Muscle of leg (tissue), 11 donors: Measurements from ENCODE around the gene TENT5C. TPM values are rescaled to one million over a fixed set of nuclear protein-coding genes. Genes with fewer than 3 reads are reported as not detected.

Experiments used
- DNase-seq: peaks from one replicate; pipeline ENCODE4 v3.0.0; 2013
- H3K27ac ChIP-seq: one replicate; pipeline ENCODE4 v1.5.1; 2013; ENCODE audit warnings: mild to moderate bottlenecking, low read length, control low read depth
- H3K27me3 ChIP-seq: one replicate; pipeline ENCODE4 v1.6.1; 2013; ENCODE audit warnings: low read length; ENCODE audit not compliant: control insufficient read depth, insufficient read depth
- H3K36me3 ChIP-seq: one replicate; pipeline ENCODE4 v1.6.1; 2013; ENCODE audit warnings: low read length; ENCODE audit not compliant: control insufficient read depth, insufficient read depth
- H3K4me1 ChIP-seq: one replicate; pipeline ENCODE4 v1.6.1; 2013; ENCODE audit warnings: low read length; ENCODE audit not compliant: control insufficient read depth, insufficient read depth
- H3K4me3 ChIP-seq: one replicate; pipeline ENCODE4 v1.5.1; 2013; ENCODE audit warnings: low read length, control low read depth
- H3K9me3 ChIP-seq: replicated peaks from 2 replicates; pipeline ENCODE4 v1.6.1; 2013; ENCODE audit warnings: low read depth, low read length; ENCODE audit not compliant: control insufficient read depth
- WGBS: methylation state at CpG from one replicate; pipeline ENCODE4 v1.1.5; 2013; ENCODE audit warnings: missing lambda C conversion rate; ENCODE audit not compliant: insufficient coverage; 5-methylcytosine and 5-hydroxymethylcytosine counted together
- polyA plus RNA-seq, 8 donors: library from polyadenylated mRNA; unstranded; fragments of 120-200 nt; gene quantifications; one replicate each; pipeline versions ENCODE4 v1.2.1 to v1.2.3, GENCODE V29; 2013; ENCODE audit warnings: inconsistent platforms in 1 of 8, low replicate concordance in 1 of 8; ENCODE audit not compliant: insufficient read length in 8 of 8, insufficient read depth in 1 of 8
- total RNA-seq: library from RNA; stranded (reverse); fragments of 120-200 nt; gene quantifications from one replicate; pipeline ENCODE4 v1.2.4, GENCODE V29; 2013

The TENT5C gene
- total and polyA plus RNA-seq, 9 donors = 1.9 to 6.6 (median 3.8) TPM

- no peaks in the 10 kb centered on the region for H3K4me1 ChIP-seq
- no peak overlapping the region for H3K27ac ChIP-seq
- H3K27me3 ChIP-seq = peaks cover 5% of the 10 kb centered on the region
- H3K4me3 ChIP-seq = no peak overlapping the region
- no peak for DNase-seq
- 78% methylated on average over 5 of the region's 7 CpGs for WGBS
- H3K36me3 ChIP-seq = no peaks in the 10 kb centered on the region
- H3K9me3 ChIP-seq = no peaks in the 10 kb centered on the region
These were observed 27.6 kb downstream of the TENT5C start for GRCh38 chr1:117633423-117633822.

- 96% methylated on average over 5 of the region's 5 CpGs for WGBS
- H3K36me3 ChIP-seq = no peaks in the 10 kb centered on the region
- H3K4me1 ChIP-seq = no peaks in the 10 kb centered on the region
- H3K27ac ChIP-seq = no peak overlapping the region
- peaks cover 5% of the 10 kb centered on the region for H3K27me3 ChIP-seq
- H3K4me3 ChIP-seq = no peak overlapping the region
- H3K9me3 ChIP-seq = no peaks in the 10 kb centered on the region
- DNase-seq = no peak
These were observed 28.1 kb downstream of the TENT5C start for GRCh38 chr1:117633936-117634335.

GRCh38 chr1:117634631-117635030, 28.8 kb downstream of the TENT5C start:
- WGBS = 81% methylated on average over 3 of the region's 3 CpGs
- DNase-seq = no peak
- Histone ChIP-seq H3K4me3 (no peak overlapping the region), H3K27me3 (peaks cover 5% of the 10 kb centered on the region), H3K4me1 (no peaks in the 10 kb centered on the region), H3K36me3 (no peaks in the 10 kb centered on the region), H3K27ac (no peak overlapping the region), H3K9me3 (no peaks in the 10 kb centered on the region)

- no peak for DNase-seq
- H3K27me3 ChIP-seq = peaks cover 5% of the 10 kb centered on the region
- no peaks in the 10 kb centered on the region for H3K4me1 ChIP-seq
- H3K4me3 ChIP-seq = no peak overlapping the region
- no peaks in the 10 kb centered on the region for H3K36me3 ChIP-seq
- H3K9me3 ChIP-seq = no peaks in the 10 kb centered on the region
- 90% methylated on average over 2 of the region's 3 CpGs for WGBS
- H3K27ac ChIP-seq = no peak overlapping the region
These were observed 30.0 kb downstream of the TENT5C start for GRCh38 chr1:117635805-117636204.

GRCh38 chr1:117636637-117637425, 31.0 kb downstream of the TENT5C start:
- no peaks in the 10 kb centered on the region for H3K4me1 ChIP-seq
- H3K4me3 ChIP-seq = no peak overlapping the region
- no peaks in the 10 kb centered on the region for H3K36me3 ChIP-seq
- H3K9me3 ChIP-seq = no peaks in the 10 kb centered on the region
- peaks cover 4% of the 10 kb centered on the region for H3K27me3 ChIP-seq
- no peak overlapping the region for H3K27ac ChIP-seq
- no peak for DNase-seq
- 80% methylated on average over 2 of the region's 8 CpGs for WGBS

GRCh38 chr1:117638141-117638540, 32.3 kb downstream of the TENT5C start:
- Histone ChIP-seq H3K27ac (no peak overlapping the region), H3K9me3 (no peaks in the 10 kb centered on the region), H3K4me3 (no peak overlapping the region), H3K27me3 (peaks cover 1% of the 10 kb centered on the region), H3K4me1 (no peaks in the 10 kb centered on the region), H3K36me3 (no peaks in the 10 kb centered on the region)
- WGBS = no CpG with 5 or more reads among the region's 1 CpG
- DNase-seq = no peak

GRCh38 chr1:117638759-117639158, 32.9 kb downstream of the TENT5C start:
- Histone ChIP-seq H3K9me3 (no peaks in the 10 kb centered on the region), H3K36me3 (no peaks in the 10 kb centered on the region), H3K4me1 (no peaks in the 10 kb centered on the region), H3K27ac (no peak overlapping the region), H3K4me3 (no peak overlapping the region), H3K27me3 (peaks cover 2% of the 10 kb centered on the region)
- DNase-seq = no peak
- 45% methylated on average over 3 of the region's 4 CpGs for WGBS

- H3K27ac ChIP-seq = no peak overlapping the region
- no peaks in the 10 kb centered on the region for H3K4me1 ChIP-seq
- H3K27me3 ChIP-seq = peaks cover 2% of the 10 kb centered on the region
- WGBS = 100% methylated on average over 1 of the region's 4 CpGs
- H3K36me3 ChIP-seq = no peaks in the 10 kb centered on the region
- H3K9me3 ChIP-seq = no peaks in the 10 kb centered on the region
- H3K4me3 ChIP-seq = no peak overlapping the region
- DNase-seq = no peak
These were observed 33.9 kb downstream of the TENT5C start for GRCh38 chr1:117639741-117640140.

- Histone ChIP-seq H3K9me3 (no peaks in the 10 kb centered on the region), H3K36me3 (no peaks in the 10 kb centered on the region), H3K27ac (no peak overlapping the region), H3K4me3 (no peak overlapping the region), H3K27me3 (peaks cover 2% of the 10 kb centered on the region), H3K4me1 (no peaks in the 10 kb centered on the region)
- 100% methylated on average over 2 of the region's 3 CpGs for WGBS
- no peak for DNase-seq
These were observed 35.7 kb downstream of the TENT5C start for GRCh38 chr1:117641536-117641935.

GRCh38 chr1:117642963-117643362, 37.1 kb downstream of the TENT5C start:
- Histone ChIP-seq H3K4me1 (no peaks in the 10 kb centered on the region), H3K36me3 (no peaks in the 10 kb centered on the region), H3K27ac (no peak overlapping the region), H3K9me3 (no peaks in the 10 kb centered on the region), H3K27me3 (peaks cover 2% of the 10 kb centered on the region), H3K4me3 (no peak overlapping the region)
- no peak for DNase-seq
- 100% methylated on average over 1 of the region's 4 CpGs for WGBS

- Histone ChIP-seq H3K27me3 (peaks cover 2% of the 10 kb centered on the region), H3K4me3 (no peak overlapping the region), H3K9me3 (no peaks in the 10 kb centered on the region), H3K27ac (no peak overlapping the region), H3K4me1 (no peaks in the 10 kb centered on the region), H3K36me3 (no peaks in the 10 kb centered on the region)
- no CpG with 5 or more reads among the region's 2 CpGs for WGBS
- no peak for DNase-seq
These were observed 37.8 kb downstream of the TENT5C start for GRCh38 chr1:117643601-117644000.
